DND-41 (cell line): ENCODE results near the gene ABCF2.

Experiments
- ATAC-seq: fragments of 200-7000 bp; cut with Tn5 transposase; 3 replicates; pipeline ENCODE4 v1.9.1; 2021; ENCODE audit warnings: low read depth; ENCODE audit not compliant: insufficient read depth
- DNase-seq: peaks from one replicate; pipeline ENCODE4 v3.0.0-alpha.2; 2020
- H2AFZ ChIP-seq: 2 replicates; pipeline ENCODE4 v1.6.0; 2012; ENCODE audit warnings: low read depth, low read length
- H3K27ac ChIP-seq: 2 replicates; pipeline ENCODE4 v1.5.1; 2012; ENCODE audit warnings: low read length, inconsistent platforms
- H3K27me3 ChIP-seq: fragments of 200-600 bp; sonication (generic); 2 replicates; pipeline ENCODE4 v1.6.0; 2012; ENCODE audit warnings: low read length, mild to moderate bottlenecking, inconsistent platforms; ENCODE audit not compliant: insufficient read depth, poor library complexity
- H3K36me3 ChIP-seq: 2 replicates; pipeline ENCODE4 v1.5.1; 2012; ENCODE audit warnings: low read length, inconsistent platforms; ENCODE audit not compliant: insufficient read depth
- H3K4me1 ChIP-seq: 2 replicates; pipeline ENCODE4 v1.5.1; 2012; ENCODE audit warnings: mild to moderate bottlenecking, low read length; ENCODE audit not compliant: insufficient read depth
- H3K4me2 ChIP-seq: 2 replicates; pipeline ENCODE4 v1.6.0; 2012; ENCODE audit warnings: mild to moderate bottlenecking, moderate library complexity, low read length, inconsistent platforms; ENCODE audit not compliant: insufficient read depth
- H3K4me3 ChIP-seq, 2 experiments: fragments of 200-600 bp in 1 of 2; shearing (Covaris generic) in 1 of 2; 2 replicates each; pipeline ENCODE4 v1.5.1; 2012 to 2016; ENCODE audit warnings: inconsistent platforms in 2 of 2, low read length in 2 of 2, mild to moderate bottlenecking in 2 of 2, low read depth in 1 of 2, moderate library complexity in 1 of 2
- H3K79me2 ChIP-seq: 2 replicates; pipeline ENCODE4 v1.6.0; 2012; ENCODE audit warnings: low read length, inconsistent platforms; ENCODE audit not compliant: insufficient read depth
- H3K9ac ChIP-seq: 2 replicates; pipeline ENCODE4 v1.6.0; 2012; ENCODE audit warnings: low read depth, mild to moderate bottlenecking, inconsistent platforms, low read length, moderate library complexity
- H3K9me3 ChIP-seq: 2 replicates; pipeline ENCODE4 v1.5.1; 2012; ENCODE audit warnings: low read length, moderate library complexity, mild to moderate bottlenecking, inconsistent platforms; ENCODE audit not compliant: insufficient read depth, severe bottlenecking
- H4K20me1 ChIP-seq: 2 replicates; pipeline ENCODE4 v1.6.0; 2012; ENCODE audit warnings: low read length; ENCODE audit not compliant: insufficient read depth
- EZH2 ChIP-seq: IDR thresholded peaks from 3 replicates; pipeline ENCODE4 v1.6.1; 2012; ENCODE audit warnings: borderline replicate concordance, low read depth, mild to moderate bottlenecking, moderate library complexity, low read length, inconsistent platforms; ENCODE audit not compliant: severe bottlenecking
- TF ChIP-seq, protein P1 (sequence below): IDR thresholded peaks from 2 replicates; pipeline ENCODE4 v1.5.1; 2012; ENCODE audit warnings: borderline replicate concordance, low read length, moderate library complexity, mild to moderate bottlenecking; ENCODE audit not compliant: poor library complexity, severe bottlenecking; ENCODE audit errors: extremely low read depth

Gene ABCF2

GRCh38 chr7:151241755-151242096 lies 14.7 kb upstream of the ABCF2 start:
- TF ChIP-seq, protein P1, sequence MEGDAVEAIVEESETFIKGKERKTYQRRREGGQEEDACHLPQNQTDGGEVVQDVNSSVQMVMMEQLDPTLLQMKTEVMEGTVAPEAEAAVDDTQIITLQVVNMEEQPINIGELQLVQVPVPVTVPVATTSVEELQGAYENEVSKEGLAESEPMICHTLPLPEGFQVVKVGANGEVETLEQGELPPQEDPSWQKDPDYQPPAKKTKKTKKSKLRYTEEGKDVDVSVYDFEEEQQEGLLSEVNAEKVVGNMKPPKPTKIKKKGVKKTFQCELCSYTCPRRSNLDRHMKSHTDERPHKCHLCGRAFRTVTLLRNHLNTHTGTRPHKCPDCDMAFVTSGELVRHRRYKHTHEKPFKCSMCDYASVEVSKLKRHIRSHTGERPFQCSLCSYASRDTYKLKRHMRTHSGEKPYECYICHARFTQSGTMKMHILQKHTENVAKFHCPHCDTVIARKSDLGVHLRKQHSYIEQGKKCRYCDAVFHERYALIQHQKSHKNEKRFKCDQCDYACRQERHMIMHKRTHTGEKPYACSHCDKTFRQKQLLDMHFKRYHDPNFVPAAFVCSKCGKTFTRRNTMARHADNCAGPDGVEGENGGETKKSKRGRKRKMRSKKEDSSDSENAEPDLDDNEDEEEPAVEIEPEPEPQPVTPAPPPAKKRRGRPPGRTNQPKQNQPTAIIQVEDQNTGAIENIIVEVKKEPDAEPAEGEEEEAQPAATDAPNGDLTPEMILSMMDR = no peak
- TF ChIP-seq EZH2 = no peak
- no peaks in the 10 kb centered on the region for H3K9me3 ChIP-seq
- peaks cover 32% of the 10 kb centered on the region; the same call in 1 of the 2 replicates for H4K20me1 ChIP-seq
- no peak overlapping the region for H3K4me3 ChIP-seq
- H3K79me2 ChIP-seq = peaks cover 6% of the 10 kb centered on the region; the same call in 1 of the 2 replicates
- no peak overlapping the region for H3K9ac ChIP-seq
- no peak for DNase-seq
- H3K27me3 ChIP-seq = peaks cover 24% of the 10 kb centered on the region
- ATAC-seq = no peak
- peaks cover 26% of the 10 kb centered on the region for H3K36me3 ChIP-seq
- peaks cover 36% of the 10 kb centered on the region for H3K4me1 ChIP-seq
- H2AFZ ChIP-seq = no peak overlapping the region
- no peak overlapping the region for H3K4me2 ChIP-seq
- no peak overlapping the region for H3K27ac ChIP-seq

DNA sequence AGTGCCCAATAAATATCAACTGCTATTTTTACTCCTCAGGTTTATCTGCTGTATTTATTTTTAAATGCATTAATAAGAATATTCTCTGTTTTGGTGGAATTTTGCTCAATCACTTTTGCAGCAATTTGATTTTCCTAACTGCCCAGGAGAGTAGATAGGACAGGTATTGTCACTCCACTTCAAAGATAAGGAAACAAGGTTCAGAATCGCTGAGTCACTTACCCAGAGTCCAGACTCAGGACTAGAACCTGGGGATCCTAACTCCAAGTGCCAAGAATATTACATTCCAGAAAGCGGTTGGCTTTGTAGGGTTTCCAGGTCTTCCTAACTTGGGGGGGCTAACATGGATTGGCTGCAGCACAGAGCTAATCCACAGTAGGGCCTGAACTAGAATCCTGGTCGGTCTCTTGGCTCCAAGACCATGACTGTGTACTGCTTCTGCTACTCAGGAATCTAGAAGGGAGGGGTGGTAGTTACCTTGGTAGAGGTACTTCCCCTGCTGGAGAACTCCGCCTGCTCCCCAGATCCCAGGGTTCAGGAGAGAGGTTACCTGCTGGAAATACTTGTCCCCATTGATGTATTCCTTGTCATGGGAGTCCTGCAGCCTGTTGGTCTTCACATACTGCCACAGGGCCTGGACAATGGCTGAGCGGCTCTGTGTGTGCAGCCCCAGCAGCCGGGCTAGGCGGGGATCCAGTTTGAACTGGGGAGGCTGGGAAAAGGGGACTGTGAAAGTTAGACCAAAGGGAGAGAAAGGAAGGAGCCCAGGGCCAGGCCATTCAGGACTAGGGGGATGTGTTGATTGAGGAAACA lies 14.1 kb upstream of the ABCF2 start:
- ATAC-seq = no peak
- TF ChIP-seq EZH2 = no peak
- TF ChIP-seq, protein P1 = no peak
- Histone ChIP-seq H3K4me3 (no peak overlapping the region), H3K4me1 (peaks cover 36% of the 10 kb centered on the region), H4K20me1 (peaks cover 35% of the 10 kb centered on the region; the same call in 1 of the 2 replicates), H3K27ac (no peak overlapping the region), H3K27me3 (peaks cover 18% of the 10 kb centered on the region), H2AFZ (no peak overlapping the region), H3K4me2 (no peak overlapping the region), H3K9me3 (no peaks in the 10 kb centered on the region), H3K9ac (no peak overlapping the region), H3K36me3 (peaks cover 32% of the 10 kb centered on the region), H3K79me2 (peaks cover 9% of the 10 kb centered on the region; the same call in 1 of the 2 replicates)
- no peak for DNase-seq

- Histone ChIP-seq H4K20me1 (peaks cover 38% of the 10 kb centered on the region), H3K4me3 (no peak overlapping the region), H3K27ac (no peak overlapping the region), H3K4me2 (no peak overlapping the region), H2AFZ (no peak overlapping the region), H3K36me3 (peaks cover 38% of the 10 kb centered on the region), H3K27me3 (peaks cover 12% of the 10 kb centered on the region), H3K4me1 (peaks cover 36% of the 10 kb centered on the region), H3K9me3 (no peaks in the 10 kb centered on the region), H3K9ac (no peak overlapping the region), H3K79me2 (peaks cover 15% of the 10 kb centered on the region)
- DNase-seq (no peak), ATAC-seq (no peak)
- TF ChIP-seq, protein P1 = no peak
- TF ChIP-seq EZH2 = no peak
Observed at GRCh38 chr7:151240536-151240935, 13.5 kb upstream of the ABCF2 start.
